Activated T-cell treated with anti-CD3 and anti-CD28 coated beads for 4 hours (primary cell): ENCODE measurements around the gene MTMR10.

ENCODE experiments used
- DNase-seq: peaks from one replicate; pipeline ENCODE4 v3.0.0-alpha.2; 2020

MTMR10 gene

DNA sequence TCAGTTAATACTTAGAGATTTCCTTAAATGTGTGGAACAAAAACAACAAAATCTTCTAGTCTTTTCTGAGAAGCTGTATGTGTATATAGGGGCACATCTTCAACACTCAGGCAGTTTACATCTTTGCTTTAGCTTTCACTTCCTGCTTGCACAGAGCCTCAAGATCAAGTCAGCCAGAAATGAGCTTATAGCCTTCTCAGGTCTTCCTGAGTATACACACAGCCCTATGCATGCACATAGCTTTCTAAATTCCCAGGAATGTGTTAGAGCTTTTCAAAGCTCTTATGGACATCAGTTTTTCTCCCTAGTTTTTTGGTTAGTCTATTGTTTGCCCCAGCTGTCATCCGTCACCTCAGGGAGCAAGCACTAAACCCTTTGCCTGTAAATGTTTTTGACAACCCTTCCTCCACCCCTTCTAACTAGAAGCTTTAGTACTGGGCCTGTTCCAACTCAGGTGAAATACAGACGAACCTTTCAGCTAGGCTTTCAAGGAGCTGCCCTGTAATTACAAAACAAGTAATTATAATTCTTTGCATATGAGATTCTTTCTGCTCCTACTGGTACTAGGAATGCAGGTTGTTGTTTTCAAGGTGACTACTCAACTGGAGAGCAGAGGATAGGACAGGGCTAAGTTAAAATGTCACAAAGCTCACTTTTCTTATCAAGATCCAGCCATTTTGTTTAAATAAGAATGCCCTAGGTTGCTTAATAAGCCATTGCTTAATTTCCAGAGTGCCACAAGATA, 22.6 kb upstream of the MTMR10 start:
- DNase-seq = no peak

DNA sequence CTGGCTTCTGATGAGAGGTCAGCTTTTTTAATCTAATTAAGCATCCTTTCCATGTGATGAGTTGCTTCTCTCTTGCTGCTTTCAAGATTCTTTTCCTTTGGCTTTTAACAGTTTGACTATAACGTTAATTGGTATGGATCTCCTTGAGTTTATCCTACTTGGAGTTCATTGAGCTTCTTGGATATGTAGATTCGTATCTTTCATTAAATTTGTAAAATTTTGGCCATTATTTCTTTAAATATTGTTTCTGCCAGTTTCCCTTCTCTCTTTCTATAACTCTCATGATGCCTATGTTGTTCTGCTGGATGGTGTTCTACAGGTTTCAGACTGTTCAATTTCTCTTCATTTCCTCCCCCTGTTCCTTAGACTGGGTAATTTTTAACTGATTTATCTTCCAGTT, 21.0 kb upstream of the MTMR10 start:
- no peak for DNase-seq

- no peak for DNase-seq
Observed at GRCh38 chr15:31010036-31010435, 18.6 kb upstream of the MTMR10 start.

GRCh38 chr15:31005660-31006059, 14.2 kb upstream of the MTMR10 start:
- DNase-seq = no peak

- no peak for DNase-seq
Observed at GRCh38 chr15:31004220-31004733, 12.8 kb upstream of the MTMR10 start.

DNA sequence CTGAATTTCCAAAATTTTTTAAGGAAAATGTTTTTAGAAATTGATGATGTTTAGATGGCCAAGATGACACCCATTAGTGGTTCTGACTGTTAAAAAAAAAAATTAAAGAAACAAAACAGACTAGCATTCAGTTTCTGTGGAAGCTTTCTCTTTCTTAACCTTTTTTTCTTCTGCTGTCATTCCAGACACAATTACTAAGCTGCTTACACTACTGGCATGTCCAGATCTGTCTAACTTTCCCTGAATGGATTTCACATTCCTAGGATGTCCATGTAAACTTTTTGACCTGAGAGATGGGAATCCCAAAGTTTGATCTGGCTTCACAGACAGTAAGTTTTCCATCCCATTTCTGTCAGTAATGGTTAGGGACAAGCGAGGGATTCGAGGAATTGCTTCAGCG, 10.3 kb upstream of the MTMR10 start:
- no peak for DNase-seq

- DNase-seq = no peak
Observed at GRCh38 chr15:30999729-31000128, 8.3 kb upstream of the MTMR10 start.

GRCh38 chr15:30997270-30997669, 5.8 kb upstream of the MTMR10 start:
- DNase-seq = no peak

DNA sequence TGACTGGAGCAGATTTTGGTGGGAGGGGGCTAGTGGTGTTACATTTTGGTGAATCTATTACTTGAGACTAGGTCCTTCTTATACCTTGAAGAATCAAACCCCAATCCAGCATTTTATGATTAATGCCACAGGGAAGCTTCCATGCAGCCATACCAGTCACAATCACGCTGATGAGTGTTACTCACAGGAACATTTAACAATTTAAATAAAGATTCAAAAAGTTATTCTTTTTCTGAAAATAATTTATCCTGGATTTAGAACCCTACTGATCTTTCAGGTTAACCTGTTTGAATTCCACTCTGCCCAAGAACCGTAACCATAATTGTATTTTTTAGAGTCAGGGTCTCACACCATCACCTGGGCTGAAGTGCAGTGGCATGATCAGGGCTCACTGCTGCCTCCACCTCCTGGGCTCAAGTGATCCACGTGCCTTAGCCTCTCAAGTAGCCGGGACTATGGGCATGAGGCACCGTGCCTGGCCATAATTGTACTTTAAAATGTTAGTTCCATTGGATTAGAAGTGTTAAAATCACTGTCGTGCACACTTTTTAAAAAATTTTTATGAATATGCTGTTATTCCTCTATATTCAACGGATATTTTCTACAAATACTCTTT, 929 bp upstream of the MTMR10 start:
- DNase-seq = no peak

GRCh38 chr15:30990446-30991254, 778 bp downstream of the MTMR10 start:
- DNase-seq = peak; percentile 7

DNA sequence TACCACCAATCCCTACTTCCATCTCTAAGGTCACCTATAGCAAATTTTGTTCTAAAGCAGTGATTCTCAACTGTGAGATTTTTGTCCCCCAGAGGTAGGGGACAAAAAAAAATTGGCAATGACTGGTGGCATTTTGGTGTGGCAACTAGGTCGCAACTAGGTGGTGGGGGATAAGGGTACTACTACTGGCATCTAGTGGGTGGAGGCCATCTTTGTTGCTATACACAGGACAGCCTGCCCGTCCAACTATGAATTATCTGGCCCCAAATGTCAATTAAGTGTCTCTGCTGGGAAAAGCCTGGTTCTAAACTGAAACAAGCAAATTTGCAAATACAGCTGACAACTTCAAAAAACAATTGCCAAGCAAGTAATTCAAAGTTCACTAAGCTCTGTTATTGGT, 1.4 kb downstream of the MTMR10 start:
- no peak for DNase-seq

- no peak for DNase-seq
Observed at GRCh38 chr15:30985081-30985531, 6.3 kb downstream of the MTMR10 start.

DNA sequence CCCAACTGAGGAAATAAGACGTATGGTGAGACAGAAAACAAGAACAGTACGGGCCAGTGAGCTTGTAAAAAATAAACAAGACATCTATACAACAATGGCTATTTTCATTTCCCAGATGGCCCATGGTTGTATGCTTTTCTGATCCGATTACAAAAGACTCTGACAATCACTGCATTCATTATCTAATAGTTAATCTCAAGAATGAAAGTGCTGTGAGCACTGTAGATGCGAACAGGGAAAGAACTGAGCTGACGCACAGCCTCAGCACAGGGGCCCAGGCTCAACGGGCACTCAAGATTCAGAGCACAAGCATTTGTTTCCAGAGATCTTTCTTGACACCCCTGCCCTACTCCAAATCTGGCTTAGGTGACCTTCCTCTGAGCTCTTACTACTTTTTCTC, 6.9 kb downstream of the MTMR10 start:
- no peak for DNase-seq

DNA sequence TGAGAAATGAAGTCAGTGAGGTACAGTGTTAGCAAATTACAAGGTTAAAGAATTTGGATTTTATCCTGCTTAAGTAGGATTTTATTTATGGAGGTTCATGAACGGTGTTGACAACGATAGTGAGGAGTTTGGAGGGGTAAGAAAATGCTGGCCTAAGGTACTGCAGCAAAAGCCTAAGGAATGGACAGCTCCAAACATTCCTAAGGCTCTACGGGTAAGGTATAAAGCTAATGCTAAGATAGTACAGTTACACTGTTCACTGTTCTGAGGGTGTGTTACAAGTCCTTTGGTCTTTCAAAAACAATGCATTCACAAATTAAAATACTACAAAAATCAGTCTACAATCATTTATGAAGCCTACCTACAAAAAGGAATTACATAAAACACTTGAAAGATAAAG, 7.3 kb downstream of the MTMR10 start:
- DNase-seq = no peak

DNA sequence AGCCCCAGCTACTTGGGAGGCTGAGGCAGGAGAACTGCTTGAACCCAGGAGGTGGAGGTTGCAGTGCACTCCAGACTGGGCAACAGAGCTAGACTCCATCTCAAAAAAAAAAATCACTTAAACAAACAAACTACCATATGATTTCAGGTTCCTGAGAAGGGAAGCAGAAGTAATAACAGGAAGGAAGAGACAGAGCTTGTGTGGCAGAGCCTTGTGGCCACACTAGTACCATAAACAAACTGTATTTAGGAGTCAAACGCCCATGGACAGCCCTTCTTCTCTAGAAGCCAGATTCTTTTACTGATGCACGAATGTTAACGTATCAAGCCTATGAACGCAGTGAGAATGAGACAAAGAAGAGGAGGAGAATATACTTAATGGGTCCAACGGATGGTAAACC, 12.0 kb downstream of the MTMR10 start:
- no peak for DNase-seq

DNA sequence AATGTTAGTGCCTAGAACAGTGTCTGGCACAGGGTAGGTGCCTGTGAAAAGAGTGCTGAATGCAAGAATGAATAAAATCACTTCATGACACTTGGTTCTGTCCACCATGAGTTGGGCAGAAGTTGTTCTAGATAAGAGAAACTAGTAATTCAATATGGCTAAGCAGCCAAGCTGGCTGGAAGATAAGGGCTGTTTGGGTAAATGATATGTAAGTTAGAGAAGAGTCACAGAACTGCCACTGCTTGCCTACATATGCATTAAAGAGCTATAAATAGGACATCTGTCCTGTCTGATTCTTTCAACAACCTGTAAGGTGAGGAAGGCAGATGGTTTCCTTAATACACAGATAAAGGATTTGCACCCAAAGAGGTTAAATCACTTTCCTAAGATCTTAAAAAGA, 13.1 kb downstream of the MTMR10 start:
- DNase-seq = no peak

DNA sequence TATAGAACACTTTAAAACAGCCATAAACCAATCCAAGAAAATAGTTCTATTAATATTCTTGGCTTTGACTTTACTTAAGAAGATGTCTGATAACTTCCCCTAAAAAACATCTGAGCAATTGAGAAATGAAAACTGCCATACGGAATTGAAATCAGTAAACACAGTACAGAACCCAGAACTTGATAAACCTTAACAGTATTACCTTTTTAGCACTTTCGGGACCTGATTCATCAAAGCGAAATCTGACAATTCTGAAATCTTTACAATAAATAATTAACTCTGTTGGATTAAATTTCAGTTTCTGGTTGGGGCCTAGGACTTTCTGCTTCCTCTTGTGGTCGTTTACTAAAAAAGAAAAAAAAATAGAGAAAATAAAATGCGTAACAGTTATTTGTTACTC, 17.3 kb downstream of the MTMR10 start:
- no peak for DNase-seq

- DNase-seq = no peak
Observed at GRCh38 chr15:30973379-30973778, 18.0 kb downstream of the MTMR10 start.

DNA sequence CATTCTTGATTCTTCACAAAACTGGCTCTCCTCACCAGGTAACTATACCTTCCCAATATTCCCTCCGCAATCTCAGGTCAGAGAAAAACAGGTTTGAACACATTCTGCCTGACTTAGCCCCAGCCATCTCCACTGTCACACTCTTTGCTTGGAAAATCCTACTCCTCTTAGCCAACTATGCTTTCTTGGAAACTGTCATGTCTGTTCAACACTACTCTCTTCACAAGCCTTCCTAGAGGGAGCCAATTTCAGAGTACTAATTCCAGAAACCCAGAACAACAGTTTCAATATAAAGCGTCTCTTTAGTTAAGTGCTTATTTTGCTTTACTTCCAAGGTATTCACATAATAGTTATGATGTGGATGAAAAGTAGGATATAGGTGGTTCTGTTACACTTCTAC, 21.7 kb downstream of the MTMR10 start:
- no peak for DNase-seq

DNA sequence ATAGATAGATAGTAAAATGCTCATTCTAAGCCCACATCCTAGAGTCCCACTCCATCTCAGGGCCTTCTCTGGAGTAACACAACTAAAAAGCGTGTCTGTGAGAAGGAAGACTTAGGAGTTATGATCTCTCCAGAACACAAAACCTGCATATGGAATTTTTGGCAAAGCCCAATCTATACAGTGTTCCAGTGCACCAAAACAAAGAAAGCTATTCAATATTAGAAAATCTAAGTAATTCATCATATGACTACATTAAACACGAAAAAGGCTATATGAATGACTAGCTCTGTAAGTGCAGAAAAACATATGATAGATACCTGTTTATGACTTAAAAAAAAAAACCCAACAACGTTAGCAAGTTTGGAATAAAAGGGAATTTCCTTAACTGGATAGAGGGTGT, 27.7 kb downstream of the MTMR10 start:
- DNase-seq = no peak

DNA sequence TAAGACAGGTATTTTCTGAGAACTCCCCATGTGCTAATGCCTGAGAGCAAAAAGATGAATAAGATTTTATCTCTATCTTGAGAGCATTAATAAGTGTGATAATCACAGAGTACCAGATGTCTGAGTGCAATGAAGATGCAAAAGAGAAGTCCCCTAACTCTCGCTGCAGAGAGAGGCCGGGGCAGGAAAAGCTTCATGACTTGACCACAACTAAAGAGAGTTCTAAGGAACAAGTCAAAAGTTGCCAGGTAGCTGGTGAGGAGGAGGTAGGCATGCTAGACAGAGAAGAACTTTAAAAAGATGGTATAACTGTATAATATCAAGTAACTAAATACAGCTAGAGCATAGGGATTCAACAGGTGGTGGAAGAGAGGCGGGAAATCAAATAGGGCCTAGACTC, 28.8 kb downstream of the MTMR10 start:
- DNase-seq = no peak

DNA sequence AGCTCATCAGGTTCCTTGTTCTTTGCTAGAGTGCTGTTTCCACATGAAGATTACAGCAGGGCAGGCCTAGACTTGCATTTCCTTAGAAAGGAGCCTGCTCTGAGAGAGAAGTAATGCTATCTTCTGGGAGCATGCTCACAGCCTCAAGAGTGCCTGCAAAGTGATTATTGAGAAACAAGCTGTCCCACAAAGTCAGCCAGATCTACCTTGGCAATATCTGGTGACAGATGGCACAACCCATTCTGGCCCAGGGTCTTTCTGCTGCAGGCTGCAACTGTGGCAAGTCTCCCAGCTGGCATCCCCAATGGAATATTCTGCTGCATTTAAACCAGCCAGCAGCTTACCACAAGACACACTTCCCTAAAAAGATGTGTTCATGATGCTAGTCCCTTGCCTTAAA, 29.3 kb downstream of the MTMR10 start:
- DNase-seq = no peak

DNA sequence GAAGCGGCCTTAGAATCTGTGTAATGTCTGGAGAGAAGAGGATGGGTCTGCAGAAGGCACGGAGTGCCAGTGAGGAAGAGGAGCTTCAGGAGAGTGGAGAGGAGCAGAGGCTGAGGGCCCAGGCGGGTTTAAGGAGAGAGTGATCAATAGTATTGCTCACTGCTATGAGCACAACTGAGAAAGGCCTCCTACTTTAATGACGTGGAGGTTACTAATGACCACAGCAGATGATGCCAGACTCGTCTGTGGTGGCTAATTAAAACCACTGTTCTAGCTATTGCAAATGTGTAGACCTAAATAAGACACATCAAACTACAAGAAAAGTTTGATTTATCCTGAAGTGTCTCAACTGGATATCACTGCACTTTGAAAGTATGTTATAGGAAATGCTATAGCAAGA, 33.2 kb downstream of the MTMR10 start:
- no peak for DNase-seq
